ENCODE measurements around the gene PSMG2. TPM values are rescaled to one million over a fixed set of nuclear protein-coding genes. Genes with fewer than 3 reads are reported as not detected.

Gene PSMG2
- total RNA-seq, 1 donor from 2014 or later: 67.4 TPM

- Mint-ChIP-seq H3K27ac (no peak overlapping the region), H3K4me1 (no peaks in the 10 kb centered on the region), H3K4me3 (no peak overlapping the region), H3K27me3 (no peaks in the 10 kb centered on the region), H3K9me3 (no peaks in the 10 kb centered on the region), H3K36me3 (ENCODE audit: low read depth) (no peaks in the 10 kb centered on the region)
- no peak for DNase-seq
- no peak for ATAC-seq (ENCODE audit: low read depth)
- CTCF ChIA-PET: no interaction called here
- no peak for TF ChIP-seq CTCF (IDR thresholded peaks at IDR 0.05)
- POLR2A ChIA-PET: no interaction called here
- intact Hi-C loops (cut with micrococcal nuclease): no loop called here
Observed at GRCh38 chr18:12774982-12775381, 72.1 kb downstream of the PSMG2 start.

Other genes starting within 250 kb of the PSMG2 start
- 2.5 and 2.9 TPM in 2 replicates for gene SPIRE1, start 44.9 kb upstream of the PSMG2 start, total RNA-seq
- 6.4 and 6.9 TPM in 2 replicates for gene CEP76, start 319 bp upstream of the PSMG2 start, total RNA-seq
- 66.4 and 76.5 TPM in 2 replicates for gene PTPN2, start 181.2 kb downstream of the PSMG2 start, total RNA-seq
- 67.0 and 79.3 TPM in 2 replicates for gene SEH1L, start 245.0 kb downstream of the PSMG2 start, total RNA-seq

All from activated B cell treated with CpG ODN at 0.5 μM for 24 hours (primary cell).